OCI-LY3 (cell line): ENCODE measurements around the gene DUOX2.

ENCODE experiments used
- H2AFZ ChIP-seq: fragments of 200-600, 300-600 bp; shearing (Covaris generic); 2 replicates; pipeline ENCODE4 v1.6.0; 2014; ENCODE audit warnings: antibody characterized with exemption, low read depth, low read length
- H3K27ac ChIP-seq: fragments of 200-600, 300-600 bp; sonication (generic); 2 replicates; pipeline ENCODE4 v1.5.1; 2014; ENCODE audit warnings: mild to moderate bottlenecking, low read length, moderate library complexity, mixed read lengths
- H3K27me3 ChIP-seq: fragments of 200-600, 300-600 bp; sonication (generic); 2 replicates; pipeline ENCODE4 v1.6.1; 2014; ENCODE audit warnings: low read depth, low read length, mixed read lengths
- H3K36me3 ChIP-seq: fragments of 200-600, 300-600 bp; sonication (generic); replicated peaks from 2 replicates; pipeline ENCODE3; 2014; ENCODE audit warnings: low read depth, low read length, mixed read lengths
- H3K4me1 ChIP-seq: fragments of 300-600, 200-600 bp; sonication (generic); 2 replicates; pipeline ENCODE4 v1.6.1; 2014; ENCODE audit warnings: low read length, mixed read lengths
- H3K4me2 ChIP-seq: fragments of 200-600, 300-600 bp; sonication (generic); 2 replicates; pipeline ENCODE4 v1.6.1; 2014; ENCODE audit warnings: low read length, mixed read lengths
- H3K4me3 ChIP-seq: fragments of 300-600, 200-600 bp; sonication (generic); 2 replicates; pipeline ENCODE4 v1.5.1; 2014; ENCODE audit warnings: antibody characterized with exemption, mild to moderate bottlenecking, low read length, moderate library complexity
- H3K79me2 ChIP-seq: fragments of 300-600, 200-600 bp; shearing (Covaris generic); 2 replicates; pipeline ENCODE4 v1.6.1; 2014; ENCODE audit warnings: mild to moderate bottlenecking, low read length, mixed read lengths
- H3K9ac ChIP-seq: fragments of 300-600, 200-600 bp; shearing (Covaris generic); 2 replicates; pipeline ENCODE4 v1.6.0; 2014; ENCODE audit warnings: mild to moderate bottlenecking, low read length, moderate library complexity
- H3K9me3 ChIP-seq: fragments of 200-600, 300-600 bp; shearing (Covaris generic); 2 replicates; pipeline ENCODE4 v1.6.1; 2014; ENCODE audit warnings: low read length, mixed read lengths; ENCODE audit not compliant: insufficient read depth
- H4K20me1 ChIP-seq: fragments of 200-600, 300-600 bp; sonication (generic); 2 replicates; pipeline ENCODE4 v1.6.1; 2016; ENCODE audit warnings: low read length, mixed read lengths; ENCODE audit not compliant: insufficient read depth
- EZH2phosphoT487 ChIP-seq: fragments of 200-600 bp; shearing (Covaris generic); IDR thresholded peaks from 2 replicates; pipeline ENCODE4 v1.6.1; 2018; ENCODE audit warnings: antibody characterized with exemption, mixed run types, low read depth
- TF ChIP-seq, protein P1 (sequence below): fragments of 200-600, 300-600 bp; sonication (generic); IDR thresholded peaks from 2 replicates; pipeline ENCODE4 v1.5.1; 2014; ENCODE audit warnings: antibody characterized with exemption, low read length, low read depth

The DUOX2 gene

DNA sequence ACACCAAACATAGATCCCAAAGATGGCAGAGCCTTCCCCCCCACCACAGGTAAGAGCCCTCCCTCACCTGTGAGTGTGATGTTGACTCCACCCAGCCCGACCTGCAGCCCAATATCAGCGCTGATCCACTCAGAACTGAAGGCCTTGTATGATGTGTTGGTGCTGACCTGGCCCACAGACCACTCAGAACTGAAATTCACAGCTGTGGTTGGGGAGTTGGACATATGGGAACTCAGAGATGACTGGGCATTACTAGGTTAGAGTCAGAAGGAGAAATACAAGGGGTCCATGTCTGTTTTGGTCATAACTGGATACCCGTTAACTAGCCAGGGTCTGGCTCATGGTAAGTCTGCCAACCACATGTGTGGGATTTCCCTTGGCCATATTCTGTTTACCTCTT, 7.0 kb upstream of the DUOX2 start:
- H3K36me3 ChIP-seq: no peaks in the 10 kb centered on the region
- H3K4me2 ChIP-seq: no peak overlapping the region
- no peaks in the 10 kb centered on the region for H3K9me3 ChIP-seq
- no peak overlapping the region for H3K9ac ChIP-seq
- no peaks in the 10 kb centered on the region for H3K4me1 ChIP-seq
- peaks cover 29% of the 10 kb centered on the region for H3K27me3 ChIP-seq
- H2AFZ ChIP-seq: no peak overlapping the region
- no peaks in the 10 kb centered on the region for H4K20me1 ChIP-seq
- H3K4me3 ChIP-seq: no peak overlapping the region
- no peak overlapping the region for H3K27ac ChIP-seq
- TF ChIP-seq EZH2phosphoT487: no peak
- TF ChIP-seq, protein P1, sequence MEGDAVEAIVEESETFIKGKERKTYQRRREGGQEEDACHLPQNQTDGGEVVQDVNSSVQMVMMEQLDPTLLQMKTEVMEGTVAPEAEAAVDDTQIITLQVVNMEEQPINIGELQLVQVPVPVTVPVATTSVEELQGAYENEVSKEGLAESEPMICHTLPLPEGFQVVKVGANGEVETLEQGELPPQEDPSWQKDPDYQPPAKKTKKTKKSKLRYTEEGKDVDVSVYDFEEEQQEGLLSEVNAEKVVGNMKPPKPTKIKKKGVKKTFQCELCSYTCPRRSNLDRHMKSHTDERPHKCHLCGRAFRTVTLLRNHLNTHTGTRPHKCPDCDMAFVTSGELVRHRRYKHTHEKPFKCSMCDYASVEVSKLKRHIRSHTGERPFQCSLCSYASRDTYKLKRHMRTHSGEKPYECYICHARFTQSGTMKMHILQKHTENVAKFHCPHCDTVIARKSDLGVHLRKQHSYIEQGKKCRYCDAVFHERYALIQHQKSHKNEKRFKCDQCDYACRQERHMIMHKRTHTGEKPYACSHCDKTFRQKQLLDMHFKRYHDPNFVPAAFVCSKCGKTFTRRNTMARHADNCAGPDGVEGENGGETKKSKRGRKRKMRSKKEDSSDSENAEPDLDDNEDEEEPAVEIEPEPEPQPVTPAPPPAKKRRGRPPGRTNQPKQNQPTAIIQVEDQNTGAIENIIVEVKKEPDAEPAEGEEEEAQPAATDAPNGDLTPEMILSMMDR: no peak
- H3K79me2 ChIP-seq: no peaks in the 10 kb centered on the region

DNA sequence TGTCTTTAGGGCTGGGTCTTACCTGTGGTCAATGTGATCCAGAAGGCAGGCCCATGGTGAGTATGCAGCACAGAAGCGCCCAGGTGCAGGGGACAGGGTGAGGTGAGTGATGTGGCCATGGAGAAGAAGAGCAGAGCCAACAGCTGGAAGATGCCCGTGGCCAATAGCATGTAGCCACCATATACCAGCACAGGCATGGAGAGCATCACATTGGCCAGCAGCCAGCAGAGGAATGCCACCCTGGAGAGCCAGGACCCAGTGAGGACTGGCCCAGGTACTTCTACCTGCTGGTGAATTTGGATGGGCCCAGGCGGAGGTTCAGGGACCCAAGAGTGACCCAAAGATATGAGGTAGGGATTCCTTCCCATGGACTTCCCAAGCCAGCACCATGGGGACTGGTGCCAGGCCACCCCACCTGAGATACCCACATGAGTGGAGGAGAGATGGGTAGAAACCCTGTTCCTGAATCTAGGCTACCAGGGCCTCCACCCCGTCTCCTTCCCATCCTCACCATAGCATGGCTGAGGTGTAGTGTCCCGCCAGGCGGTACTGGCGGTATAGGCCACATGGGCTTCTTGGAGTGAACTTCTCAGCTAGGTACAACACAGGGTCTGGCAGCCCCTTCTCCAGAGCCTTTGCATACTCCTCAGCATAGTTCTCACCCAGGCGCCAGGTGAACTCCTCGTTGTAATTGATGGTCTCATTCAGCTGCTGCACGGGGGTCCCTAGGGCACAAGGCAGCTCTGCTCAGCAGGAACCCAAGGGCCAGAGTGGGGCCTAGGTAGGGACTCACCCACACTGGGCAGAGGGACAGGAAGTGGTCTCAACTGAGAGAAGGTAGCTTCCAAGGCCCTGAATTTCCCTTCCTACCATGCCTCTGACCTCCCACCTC, 6.4 kb upstream of the DUOX2 start:
- H3K36me3 ChIP-seq: no peaks in the 10 kb centered on the region
- no peaks in the 10 kb centered on the region for H3K9me3 ChIP-seq

DNA sequence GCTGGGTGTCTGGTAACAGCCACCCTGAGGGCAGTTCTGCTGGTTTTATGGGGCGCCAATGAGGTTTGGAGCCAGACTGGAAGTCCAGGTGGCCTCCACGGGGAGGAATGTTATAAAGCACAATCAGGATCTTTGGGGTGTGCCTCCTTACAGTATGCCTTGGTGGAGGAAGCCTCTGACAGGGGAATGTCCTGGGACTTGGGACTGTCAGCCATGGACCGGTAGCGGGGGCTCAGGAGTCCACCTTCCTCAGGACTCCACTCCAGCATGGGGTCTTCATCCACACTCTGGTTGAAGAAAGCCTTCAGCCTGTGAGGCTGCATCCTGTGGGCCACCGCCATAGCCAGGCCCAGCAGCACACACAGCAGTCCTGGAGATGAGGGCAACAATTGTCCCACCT, 5.0 kb upstream of the DUOX2 start:
- no peaks in the 10 kb centered on the region for H3K79me2 ChIP-seq

More for the DNA sequence above, 6.4 kb upstream of the DUOX2 start:
- Histone ChIP-seq H3K27me3 (peaks cover 22% of the 10 kb centered on the region), H3K9ac (no peak overlapping the region), H3K27ac (no peak overlapping the region), H3K4me3 (no peak overlapping the region), H2AFZ (no peak overlapping the region), H3K79me2 (no peaks in the 10 kb centered on the region), H3K4me2 (no peak overlapping the region), H4K20me1 (no peaks in the 10 kb centered on the region), H3K4me1 (no peaks in the 10 kb centered on the region)
- TF ChIP-seq EZH2phosphoT487: no peak
- TF ChIP-seq, protein P1: no peak

DNA sequence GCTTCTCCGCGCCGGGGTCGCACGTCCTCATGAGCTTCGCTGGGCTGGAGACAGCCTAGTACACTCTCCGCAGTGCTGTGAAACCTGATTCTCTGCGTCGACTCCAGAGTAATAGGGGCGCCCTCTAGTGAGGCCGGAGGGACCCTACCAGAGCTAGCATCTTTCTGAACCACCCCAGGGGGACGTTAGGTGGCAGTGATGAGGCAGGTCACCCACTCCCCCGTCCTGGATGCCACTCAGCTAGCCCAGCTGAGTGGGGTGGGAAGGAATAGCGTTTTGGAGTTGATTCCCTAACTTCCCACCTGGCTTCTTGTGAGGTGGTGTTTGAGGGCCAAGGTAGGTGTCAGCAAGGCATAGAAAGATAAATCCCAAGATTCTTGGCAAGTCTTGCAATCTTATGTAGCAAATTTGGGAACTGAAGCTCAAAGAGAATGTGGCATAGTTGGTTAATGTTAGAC, 4.2 kb upstream of the DUOX2 start:
- Histone ChIP-seq H4K20me1 (no peaks in the 10 kb centered on the region), H3K4me1 (no peaks in the 10 kb centered on the region), H3K36me3 (no peaks in the 10 kb centered on the region), H3K4me2 (peak overlapping the region; percentile 36), H3K27me3 (peaks cover 4% of the 10 kb centered on the region), H2AFZ (no peak overlapping the region), H3K27ac (no peak overlapping the region), H3K9me3 (no peaks in the 10 kb centered on the region), H3K79me2 (no peaks in the 10 kb centered on the region), H3K4me3 (peak overlapping the region; percentile 23), H3K9ac (no peak overlapping the region)
- TF ChIP-seq, protein P1: peak; percentile 99
- no peak for TF ChIP-seq EZH2phosphoT487

More for the DNA sequence above, 5.0 kb upstream of the DUOX2 start:
- Histone ChIP-seq H2AFZ (no peak overlapping the region), H3K27me3 (peaks cover 11% of the 10 kb centered on the region), H3K27ac (no peak overlapping the region), H3K9ac (no peak overlapping the region), H3K4me2 (no peak overlapping the region), H3K4me1 (no peaks in the 10 kb centered on the region), H3K9me3 (no peaks in the 10 kb centered on the region), H3K4me3 (no peak overlapping the region), H4K20me1 (no peaks in the 10 kb centered on the region), H3K36me3 (no peaks in the 10 kb centered on the region)
- TF ChIP-seq, protein P1: no peak
- no peak for TF ChIP-seq EZH2phosphoT487
